ENCODE results near the gene DNAJC3. TPM values are rescaled to one million over a fixed set of nuclear protein-coding genes. Genes with fewer than 3 reads are reported as not detected.
"Not testable (repeated sequence)": the region's sequence is repeated elsewhere in the genome, so short reads cannot be mapped to it uniquely, and the experiment has no call there.

DNAJC3 gene
- total RNA-seq, 2 experiments from 2014 or later, result 17.6 to 17.7 TPM

DNA sequence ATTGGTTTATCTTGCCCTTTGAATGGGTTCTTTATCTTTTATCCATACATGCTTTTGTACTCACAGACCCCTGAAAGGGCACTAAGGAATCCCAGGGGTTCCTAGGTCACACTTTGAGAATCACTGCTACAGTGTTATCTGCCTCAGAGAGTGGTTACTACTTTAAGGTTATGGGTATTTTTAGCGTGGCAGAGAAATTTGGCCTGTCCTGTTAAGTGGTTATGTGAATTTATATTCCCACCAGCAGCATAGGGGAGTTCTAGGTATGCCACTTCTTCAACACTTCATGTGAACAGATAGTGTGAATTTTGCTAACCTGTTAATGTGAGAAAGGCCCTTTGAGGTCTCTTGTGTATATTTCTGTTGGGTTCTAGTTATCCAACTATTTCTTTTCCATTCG, 75.7 kb downstream of the DNAJC3 start:
- Histone ChIP-seq H3K4me3 (ENCODE audit: low read length) (no peak overlapping the region), H3K36me3 (ENCODE audit: insufficient read depth, low read length) (peaks cover 3% of the 10 kb centered on the region), H3K4me1 (ENCODE audit: insufficient read depth, low read length) (peaks cover 4% of the 10 kb centered on the region), H3K27ac (ENCODE audit: low read depth in 1 of 2, low read length in 2 of 2) (no peak overlapping the region), H3K27me3 (ENCODE audit: control insufficient read depth in 1 of 2, insufficient read depth in 2 of 2, low read length in 2 of 2) (no peaks in the 10 kb centered on the region), H3K9me3 (ENCODE audit: control insufficient read depth in 1 of 2, insufficient read depth in 1 of 2, low read length in 2 of 2) (no peaks in the 10 kb centered on the region)
- Mint-ChIP-seq H3K27me3 (no peaks in the 10 kb centered on the region), H3K27ac (no peak overlapping the region), H3K9me3 (no peaks in the 10 kb centered on the region), H3K4me3 (no peak overlapping the region), H3K36me3 (ENCODE audit: low read depth) (peaks cover 17% of the 10 kb centered on the region), H3K4me1 (ENCODE audit: low read depth) (peaks cover 17% of the 10 kb centered on the region)
- TF ChIP-seq, protein P1, sequence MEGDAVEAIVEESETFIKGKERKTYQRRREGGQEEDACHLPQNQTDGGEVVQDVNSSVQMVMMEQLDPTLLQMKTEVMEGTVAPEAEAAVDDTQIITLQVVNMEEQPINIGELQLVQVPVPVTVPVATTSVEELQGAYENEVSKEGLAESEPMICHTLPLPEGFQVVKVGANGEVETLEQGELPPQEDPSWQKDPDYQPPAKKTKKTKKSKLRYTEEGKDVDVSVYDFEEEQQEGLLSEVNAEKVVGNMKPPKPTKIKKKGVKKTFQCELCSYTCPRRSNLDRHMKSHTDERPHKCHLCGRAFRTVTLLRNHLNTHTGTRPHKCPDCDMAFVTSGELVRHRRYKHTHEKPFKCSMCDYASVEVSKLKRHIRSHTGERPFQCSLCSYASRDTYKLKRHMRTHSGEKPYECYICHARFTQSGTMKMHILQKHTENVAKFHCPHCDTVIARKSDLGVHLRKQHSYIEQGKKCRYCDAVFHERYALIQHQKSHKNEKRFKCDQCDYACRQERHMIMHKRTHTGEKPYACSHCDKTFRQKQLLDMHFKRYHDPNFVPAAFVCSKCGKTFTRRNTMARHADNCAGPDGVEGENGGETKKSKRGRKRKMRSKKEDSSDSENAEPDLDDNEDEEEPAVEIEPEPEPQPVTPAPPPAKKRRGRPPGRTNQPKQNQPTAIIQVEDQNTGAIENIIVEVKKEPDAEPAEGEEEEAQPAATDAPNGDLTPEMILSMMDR (IDR thresholded peaks at IDR 0.05), result no peak
- no peak for DNase-seq
- POLR2A ChIA-PET, result no interaction called here
- no peak for ATAC-seq (ENCODE audit: poor library complexity)
- intact Hi-C loops (cut with DNase I, micrococcal nuclease), result loop anchor here in 1 of 2 experiments (5.0 kb wide), 1 partner anchor 45 kb away; no protein-coding TSS in a partner anchor
- CTCF ChIA-PET, result no interaction called here

GRCh38 chr13:95754069-95754468, 77.1 kb downstream of the DNAJC3 start:
- ChIA-PET POLR2A (no interaction called here), CTCF (no interaction called here)
- DNase-seq (no peak), ATAC-seq (ENCODE audit: poor library complexity) (no peak)
- no peaks in the 10 kb centered on the region for H3K27me3 ChIP-seq (ENCODE audit: control insufficient read depth in 1 of 2, insufficient read depth in 2 of 2, low read length in 2 of 2)
- TF ChIP-seq, protein P1 (IDR thresholded peaks at IDR 0.05), result no peak
- intact Hi-C loops (cut with DNase I, micrococcal nuclease), result loop anchor here in 1 of 2 experiments (5.0 kb wide), 1 partner anchor 47 kb away; no protein-coding TSS in a partner anchor
- H3K4me1 Mint-ChIP-seq (ENCODE audit: low read depth), result peaks cover 14% of the 10 kb centered on the region
- H3K9me3 Mint-ChIP-seq, result no peaks in the 10 kb centered on the region
- no peak overlapping the region for H3K27ac Mint-ChIP-seq
- no peak overlapping the region for H3K4me3 Mint-ChIP-seq
- H3K27me3 Mint-ChIP-seq, result no peaks in the 10 kb centered on the region
- no peak overlapping the region for H3K4me3 ChIP-seq (ENCODE audit: low read length)
- H3K36me3 ChIP-seq (ENCODE audit: insufficient read depth, low read length), result peaks cover 6% of the 10 kb centered on the region
- no peaks in the 10 kb centered on the region for H3K9me3 ChIP-seq (ENCODE audit: control insufficient read depth in 1 of 2, insufficient read depth in 1 of 2, low read length in 2 of 2)
- H3K27ac ChIP-seq (ENCODE audit: low read depth in 1 of 2, low read length in 2 of 2), result no peak overlapping the region
- peaks cover 24% of the 10 kb centered on the region for H3K36me3 Mint-ChIP-seq (ENCODE audit: low read depth)
- peaks cover 4% of the 10 kb centered on the region for H3K4me1 ChIP-seq (ENCODE audit: insufficient read depth, low read length)

- ChIA-PET POLR2A (interaction anchor here (1.4 kb wide), 1 partner anchor 79 kb away, joined by 3 read pairs; the partner anchor contains the start of gene DNAJC3), CTCF (no interaction called here)
- Histone ChIP-seq H3K27ac (ENCODE audit: low read depth in 1 of 2, low read length in 2 of 2) (no peak overlapping the region), H3K27me3 (ENCODE audit: control insufficient read depth in 1 of 2, insufficient read depth in 2 of 2, low read length in 2 of 2) (no peaks in the 10 kb centered on the region), H3K4me1 (ENCODE audit: insufficient read depth, low read length) (peaks cover 4% of the 10 kb centered on the region), H3K4me3 (ENCODE audit: low read length) (no peak overlapping the region), H3K36me3 (ENCODE audit: insufficient read depth, low read length) (peaks cover 17% of the 10 kb centered on the region), H3K9me3 (ENCODE audit: control insufficient read depth in 1 of 2, insufficient read depth in 1 of 2, low read length in 2 of 2) (no peaks in the 10 kb centered on the region)
- peaks cover 36% of the 10 kb centered on the region for H3K36me3 Mint-ChIP-seq (ENCODE audit: low read depth)
- H3K4me3 Mint-ChIP-seq, result no peak overlapping the region
- H3K27me3 Mint-ChIP-seq, result no peaks in the 10 kb centered on the region
- H3K4me1 Mint-ChIP-seq (ENCODE audit: low read depth), result peaks cover 9% of the 10 kb centered on the region
- H3K27ac Mint-ChIP-seq, result no peak overlapping the region
- TF ChIP-seq, protein P1 (IDR thresholded peaks at IDR 0.05), result no peak
- intact Hi-C loops (cut with DNase I, micrococcal nuclease), result no loop called here
- ATAC-seq (ENCODE audit: poor library complexity), result no peak
- no peaks in the 10 kb centered on the region for H3K9me3 Mint-ChIP-seq
- DNase-seq, result no peak
Measured at GRCh38 chr13:95756072-95756471, 79.1 kb downstream of the DNAJC3 start.

DNA sequence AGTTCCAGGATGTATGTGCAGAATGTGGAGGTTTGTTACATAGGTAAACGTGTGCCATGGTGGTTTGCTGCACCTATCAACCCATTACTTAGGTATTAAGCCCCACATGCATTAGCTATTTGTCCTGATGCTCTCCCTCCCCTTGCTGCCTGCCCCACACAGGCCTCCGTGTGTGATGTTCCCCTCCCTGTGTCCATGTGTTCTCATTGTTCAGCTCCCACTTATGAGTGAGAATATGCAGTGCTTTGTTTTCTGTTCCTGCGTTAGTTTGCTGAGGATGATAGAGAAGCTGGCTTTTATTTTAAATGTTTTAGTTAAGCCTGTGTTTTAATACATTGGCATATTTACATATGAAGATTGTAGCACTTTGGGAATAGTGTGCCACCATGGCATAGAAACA, 85.7 kb downstream of the DNAJC3 start:
- H3K27ac Mint-ChIP-seq; H3K27me3 Mint-ChIP-seq; CTCF ChIA-PET; H3K9me3 ChIP-seq (ENCODE audit: control insufficient read depth in 1 of 2, insufficient read depth in 1 of 2, low read length in 2 of 2); ATAC-seq (ENCODE audit: poor library complexity); H3K27ac ChIP-seq (ENCODE audit: low read depth in 1 of 2, low read length in 2 of 2); H3K4me3 Mint-ChIP-seq; H3K4me3 ChIP-seq (ENCODE audit: low read length); H3K4me1 ChIP-seq (ENCODE audit: insufficient read depth, low read length); H3K9me3 Mint-ChIP-seq; DNase-seq; POLR2A ChIA-PET; H3K4me1 Mint-ChIP-seq (ENCODE audit: low read depth); H3K27me3 ChIP-seq (ENCODE audit: control insufficient read depth in 1 of 2, insufficient read depth in 2 of 2, low read length in 2 of 2); intact Hi-C loops (cut with DNase I, micrococcal nuclease): not testable (repeated sequence)
- peaks cover 39% of the 10 kb centered on the region for H3K36me3 ChIP-seq (ENCODE audit: insufficient read depth, low read length)
- peaks cover 83% of the 10 kb centered on the region for H3K36me3 Mint-ChIP-seq (ENCODE audit: low read depth)

Measured in CD4-positive, alpha-beta T cell (primary cell).